Kidney glomerular epithelial cell (primary cell): ENCODE data around the gene ASCL1.

Experiments
- DNase-seq: peaks from one replicate; lab custom pipeline; 2025; lab: John Stamatoyannopoulos, UW

The ASCL1 gene

DNA sequence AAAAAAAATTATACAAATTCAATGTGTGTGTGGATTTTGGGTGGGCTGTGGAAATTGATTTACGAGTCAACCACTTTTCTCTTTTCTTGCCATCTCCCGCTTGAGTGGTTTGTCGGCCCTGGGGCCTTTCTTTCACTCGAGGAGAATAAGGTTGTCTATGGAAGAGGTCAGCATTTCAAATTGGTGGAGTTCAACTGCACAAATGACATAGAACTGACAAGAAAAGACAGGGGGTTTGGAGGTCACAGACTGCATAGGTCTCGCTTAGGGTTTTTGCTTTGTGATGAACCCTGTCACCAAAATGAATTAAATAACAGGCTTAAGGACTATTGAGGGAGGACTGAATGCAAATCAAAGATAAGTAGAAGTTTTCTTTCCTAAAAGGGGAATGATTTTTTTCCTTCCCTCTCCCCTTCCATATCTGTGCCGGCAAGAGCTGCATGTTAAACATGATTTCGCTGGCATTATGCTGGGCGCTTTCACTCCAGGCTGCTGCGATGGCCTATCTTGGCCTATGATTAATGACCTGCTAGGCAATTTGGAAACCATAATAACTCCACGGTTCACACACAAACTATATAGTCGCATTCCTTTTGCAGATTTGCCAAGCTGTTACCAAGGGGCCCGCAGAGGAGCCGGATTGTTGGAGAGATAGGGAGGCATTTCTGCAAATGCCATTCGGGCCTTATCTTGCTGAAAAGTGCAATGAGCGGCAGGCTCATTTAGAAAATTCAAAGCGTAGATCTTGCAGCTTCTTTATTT, 20.7 kb downstream of the ASCL1 start:
- DNase-seq, result no peak

DNA sequence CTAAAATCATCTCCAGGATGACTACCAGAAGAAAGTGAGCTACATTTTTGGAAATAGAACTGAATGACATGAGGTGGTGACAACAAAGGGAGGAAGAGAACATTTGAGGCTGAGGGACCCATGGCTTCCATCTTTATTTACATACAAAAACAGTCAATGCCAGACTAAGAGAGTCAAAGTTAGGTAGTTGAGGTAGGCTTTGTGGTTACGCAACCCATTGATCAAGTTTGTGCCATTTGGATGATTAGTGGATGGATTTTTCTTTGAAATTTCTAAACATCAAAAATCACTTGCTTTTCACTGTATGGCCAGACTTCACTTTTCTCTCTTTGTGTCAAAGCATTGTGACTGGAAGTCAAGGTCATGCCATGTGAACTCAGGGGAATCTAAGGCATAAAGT, 22.9 kb downstream of the ASCL1 start:
- no peak for DNase-seq

- no peak for DNase-seq
These were observed 32.9 kb downstream of the ASCL1 start for GRCh38 chr12:102990419-102990818.

- no peak for DNase-seq
These were observed 34.8 kb downstream of the ASCL1 start for GRCh38 chr12:102992297-102992696.

- no peak for DNase-seq
These were observed 35.2 kb downstream of the ASCL1 start for GRCh38 chr12:102992720-102993119.

DNA sequence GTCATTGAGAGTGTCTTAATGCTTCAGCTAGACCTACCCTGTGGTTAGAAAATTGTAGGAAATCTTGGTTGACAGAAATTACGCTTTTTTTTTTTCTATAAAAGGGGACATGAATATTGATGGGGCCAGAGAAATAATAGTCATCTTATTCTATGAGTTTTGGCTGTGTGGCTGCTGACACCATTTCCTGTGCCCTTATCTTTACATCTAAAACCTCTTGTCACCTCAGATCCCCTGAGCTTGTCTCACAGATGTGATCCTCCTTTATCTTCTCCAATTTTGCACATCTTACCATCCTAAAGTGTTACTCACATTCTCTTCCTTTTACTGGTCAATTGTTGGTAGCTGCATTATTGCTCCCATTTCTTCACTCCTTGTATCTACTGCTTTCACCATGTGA, 36.1 kb downstream of the ASCL1 start:
- no peak for DNase-seq

GRCh38 chr12:102995372-102995771, 37.9 kb downstream of the ASCL1 start:
- no peak for DNase-seq
